Activated naive CD4-positive, alpha-beta T cell treated with anti-CD3 and anti-CD28 coated beads, Interleukin-2, amount 50 U/mL, for 24 hours (primary cell): Measurements from ENCODE around the gene RER1.

ENCODE experiments used
- H3K27ac Mint-ChIP-seq: one replicate; pipeline ENCODE4 v1.8.0; 2021; ENCODE audit warnings: mild to moderate bottlenecking, mixed read lengths
- H3K27me3 Mint-ChIP-seq: one replicate; pipeline ENCODE4 v1.8.0; 2021; ENCODE audit warnings: mixed read lengths
- H3K36me3 Mint-ChIP-seq: one replicate; pipeline ENCODE4 v1.8.0; 2021; ENCODE audit warnings: mixed read lengths
- H3K4me1 Mint-ChIP-seq: one replicate; pipeline ENCODE4 v1.8.0; 2021; ENCODE audit warnings: mixed read lengths
- H3K4me3 Mint-ChIP-seq: one replicate; pipeline ENCODE4 v1.8.0; 2021; ENCODE audit warnings: mild to moderate bottlenecking, mixed read lengths
- H3K9me3 Mint-ChIP-seq: one replicate; pipeline ENCODE4 v1.8.0; 2021; ENCODE audit warnings: mixed read lengths

The RER1 gene

GRCh38 chr1:2363847-2364513 is 27.7 kb upstream of the RER1 start:
- Mint-ChIP-seq H3K4me3 (no peak overlapping the region), H3K27me3 (no peaks in the 10 kb centered on the region), H3K27ac (peak overlapping the region; percentile 37), H3K4me1 (no peaks in the 10 kb centered on the region), H3K36me3 (peaks cover 10% of the 10 kb centered on the region), H3K9me3 (no peaks in the 10 kb centered on the region)

- Mint-ChIP-seq H3K4me1 (no peaks in the 10 kb centered on the region), H3K9me3 (no peaks in the 10 kb centered on the region), H3K4me3 (no peak overlapping the region), H3K27ac (no peak overlapping the region), H3K36me3 (peaks cover 7% of the 10 kb centered on the region), H3K27me3 (no peaks in the 10 kb centered on the region)
Observed at GRCh38 chr1:2368053-2368744, 23.4 kb upstream of the RER1 start.

- H3K9me3 Mint-ChIP-seq = no peaks in the 10 kb centered on the region
- H3K27ac Mint-ChIP-seq = no peak overlapping the region
- H3K4me1 Mint-ChIP-seq = no peaks in the 10 kb centered on the region
- no peak overlapping the region for H3K4me3 Mint-ChIP-seq
- H3K27me3 Mint-ChIP-seq = no peaks in the 10 kb centered on the region
- peaks cover 3% of the 10 kb centered on the region for H3K36me3 Mint-ChIP-seq
Observed at GRCh38 chr1:2372551-2373490, 18.8 kb upstream of the RER1 start.

GRCh38 chr1:2373551-2374251 is 17.9 kb upstream of the RER1 start:
- Mint-ChIP-seq H3K27ac (no peak overlapping the region), H3K36me3 (peaks cover 3% of the 10 kb centered on the region), H3K27me3 (no peaks in the 10 kb centered on the region), H3K4me1 (no peaks in the 10 kb centered on the region), H3K4me3 (no peak overlapping the region), H3K9me3 (no peaks in the 10 kb centered on the region)

GRCh38 chr1:2374252-2375155 is 17.1 kb upstream of the RER1 start:
- peaks cover 3% of the 10 kb centered on the region for H3K36me3 Mint-ChIP-seq
- no peaks in the 10 kb centered on the region for H3K9me3 Mint-ChIP-seq
- no peaks in the 10 kb centered on the region for H3K4me1 Mint-ChIP-seq
- H3K27ac Mint-ChIP-seq = no peak overlapping the region
- H3K27me3 Mint-ChIP-seq = no peaks in the 10 kb centered on the region
- H3K4me3 Mint-ChIP-seq = no peak overlapping the region

- H3K4me3 Mint-ChIP-seq = no peak overlapping the region
- H3K36me3 Mint-ChIP-seq = peaks cover 3% of the 10 kb centered on the region
- H3K27ac Mint-ChIP-seq = no peak overlapping the region
- H3K4me1 Mint-ChIP-seq = no peaks in the 10 kb centered on the region
- H3K9me3 Mint-ChIP-seq = no peaks in the 10 kb centered on the region
- H3K27me3 Mint-ChIP-seq = no peaks in the 10 kb centered on the region
Observed at GRCh38 chr1:2375246-2375922, 16.3 kb upstream of the RER1 start.

- Mint-ChIP-seq H3K36me3 (peaks cover 3% of the 10 kb centered on the region), H3K4me1 (no peaks in the 10 kb centered on the region), H3K27ac (no peak overlapping the region), H3K27me3 (no peaks in the 10 kb centered on the region), H3K9me3 (no peaks in the 10 kb centered on the region), H3K4me3 (no peak overlapping the region)
Observed at GRCh38 chr1:2375923-2376260, 15.7 kb upstream of the RER1 start.

- Mint-ChIP-seq H3K36me3 (no peaks in the 10 kb centered on the region), H3K27ac (no peak overlapping the region), H3K27me3 (no peaks in the 10 kb centered on the region), H3K4me1 (no peaks in the 10 kb centered on the region), H3K9me3 (no peaks in the 10 kb centered on the region), H3K4me3 (no peak overlapping the region)
Observed at GRCh38 chr1:2376261-2376741, 15.3 kb upstream of the RER1 start.

GRCh38 chr1:2376931-2377672 is 14.5 kb upstream of the RER1 start:
- no peaks in the 10 kb centered on the region for H3K4me1 Mint-ChIP-seq
- no peaks in the 10 kb centered on the region for H3K36me3 Mint-ChIP-seq
- no peak overlapping the region for H3K4me3 Mint-ChIP-seq
- no peaks in the 10 kb centered on the region for H3K27me3 Mint-ChIP-seq
- H3K9me3 Mint-ChIP-seq = no peaks in the 10 kb centered on the region
- H3K27ac Mint-ChIP-seq = no peak overlapping the region

GRCh38 chr1:2377751-2378440 is 13.7 kb upstream of the RER1 start:
- H3K27me3 Mint-ChIP-seq = no peaks in the 10 kb centered on the region
- H3K4me3 Mint-ChIP-seq = no peak overlapping the region
- no peaks in the 10 kb centered on the region for H3K4me1 Mint-ChIP-seq
- no peaks in the 10 kb centered on the region for H3K9me3 Mint-ChIP-seq
- no peak overlapping the region for H3K27ac Mint-ChIP-seq
- H3K36me3 Mint-ChIP-seq = no peaks in the 10 kb centered on the region

GRCh38 chr1:2378441-2378851 is 13.2 kb upstream of the RER1 start:
- H3K27me3 Mint-ChIP-seq = no peaks in the 10 kb centered on the region
- H3K9me3 Mint-ChIP-seq = no peaks in the 10 kb centered on the region
- no peak overlapping the region for H3K4me3 Mint-ChIP-seq
- no peaks in the 10 kb centered on the region for H3K36me3 Mint-ChIP-seq
- no peaks in the 10 kb centered on the region for H3K4me1 Mint-ChIP-seq
- no peak overlapping the region for H3K27ac Mint-ChIP-seq

- Mint-ChIP-seq H3K4me1 (no peaks in the 10 kb centered on the region), H3K9me3 (no peaks in the 10 kb centered on the region), H3K36me3 (no peaks in the 10 kb centered on the region), H3K27ac (no peak overlapping the region), H3K4me3 (no peak overlapping the region), H3K27me3 (no peaks in the 10 kb centered on the region)
Observed at GRCh38 chr1:2378956-2379732, 12.5 kb upstream of the RER1 start.
